Fibroblast of skin of left quadriceps (primary cell): ENCODE data around the gene PDE7B.
"Not testable (repeated sequence)": the region's sequence is repeated elsewhere in the genome, so short reads cannot be mapped to it uniquely, and the experiment has no call there.

Experiments used
- DNase-seq, 2 experiments: peaks; one replicate each; pipeline ENCODE4 v3.0.0-alpha.2; 2013; ENCODE audit warnings: low read depth in 2 of 2

Gene PDE7B

DNA sequence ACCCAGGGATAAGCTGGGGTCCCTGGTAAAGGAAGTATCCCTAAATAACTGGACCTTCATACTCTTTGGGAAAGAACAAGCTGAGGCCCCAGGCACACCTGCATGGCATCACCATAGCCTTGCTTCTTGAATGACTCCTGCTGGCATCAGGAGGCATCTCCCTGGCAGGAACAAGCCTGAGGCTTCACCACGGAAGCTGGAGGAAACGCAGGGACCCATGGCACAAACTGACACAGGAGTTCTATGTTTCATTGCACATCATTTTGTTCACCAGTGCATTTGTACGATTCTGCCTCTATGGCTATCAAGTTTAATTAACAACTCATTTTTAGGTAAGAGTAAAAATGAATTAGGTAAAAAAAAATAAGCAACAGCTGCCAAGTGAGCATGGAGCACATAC lies 619 bp upstream of the PDE7B start:
- DNase-seq: no peak

DNA sequence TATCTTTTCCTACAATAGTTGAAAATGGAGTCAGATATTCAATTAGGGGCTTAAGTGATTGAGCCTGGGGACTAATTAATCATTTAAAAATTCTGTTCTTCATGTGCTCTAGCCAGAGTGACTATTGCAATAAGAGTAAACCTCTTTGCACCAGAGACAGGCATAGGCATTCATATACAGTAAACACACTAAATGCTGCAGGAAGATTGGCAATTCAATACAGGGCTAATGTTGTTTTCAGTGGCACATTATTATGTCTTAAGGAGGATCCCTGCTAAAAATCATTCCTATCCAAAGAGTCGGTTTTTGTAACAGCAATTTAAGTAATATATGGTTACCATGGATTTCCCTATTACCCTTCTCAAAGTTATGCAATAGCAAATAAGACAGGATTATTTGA lies 1.2 kb downstream of the PDE7B start:
- no peak for DNase-seq

DNA sequence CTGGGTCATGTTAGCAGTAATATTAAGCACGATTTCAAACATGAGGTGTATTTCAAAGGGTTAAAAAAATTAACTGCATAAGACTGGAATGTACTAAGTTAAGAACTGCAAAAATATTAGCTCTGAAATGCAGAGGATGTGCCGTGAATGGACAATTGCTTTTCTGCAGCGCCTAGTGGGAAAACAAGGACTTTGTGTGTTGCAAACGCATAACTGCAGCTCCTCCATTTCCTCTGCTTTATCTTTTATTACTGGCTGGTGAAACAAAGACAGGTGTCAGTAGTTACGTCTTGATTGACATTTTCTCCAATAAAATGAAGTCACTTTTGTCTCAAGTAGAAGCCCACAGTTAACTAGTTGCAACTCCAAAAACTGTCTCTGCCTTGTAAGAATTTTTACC lies 1.7 kb downstream of the PDE7B start:
- DNase-seq: no peak

DNA sequence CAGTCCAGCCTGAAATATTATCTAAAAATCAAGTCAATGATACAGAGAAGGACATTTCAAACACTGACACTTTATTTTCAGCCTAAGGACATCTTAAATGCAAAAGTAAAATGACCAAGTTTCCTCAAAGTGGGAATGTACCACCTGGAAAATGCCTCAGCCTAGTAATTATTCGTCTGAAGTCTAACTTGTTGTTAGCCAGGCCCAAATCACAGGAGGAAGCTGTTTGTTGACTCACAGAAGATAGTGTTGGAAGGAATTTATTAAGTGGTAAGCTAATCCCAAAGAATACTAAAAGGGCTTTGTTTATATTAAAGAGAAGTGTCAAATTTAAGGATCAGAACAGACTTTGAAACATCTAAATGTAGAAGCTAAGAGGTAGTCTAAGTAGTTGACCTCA lies 2.5 kb downstream of the PDE7B start:
- DNase-seq: no peak

DNA sequence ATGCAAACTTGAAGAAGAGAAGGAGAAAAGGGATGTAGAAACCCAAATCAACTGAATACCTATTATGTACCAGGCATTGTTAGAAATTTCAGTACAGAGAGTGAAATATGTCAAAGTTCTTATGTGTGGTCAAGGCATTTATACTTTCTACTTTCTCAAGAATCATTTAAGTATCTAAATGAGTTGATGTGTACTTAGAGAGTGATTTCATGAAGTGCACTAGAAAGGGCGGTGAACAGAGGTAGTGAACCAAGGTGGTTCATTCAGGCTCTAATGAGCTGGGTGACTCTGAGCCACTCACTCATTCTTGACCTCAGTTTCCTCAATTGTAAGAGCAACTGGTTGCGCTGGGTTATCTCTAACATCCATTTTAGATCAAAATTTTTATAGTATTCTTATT lies 3.3 kb downstream of the PDE7B start:
- DNase-seq: no peak

DNA sequence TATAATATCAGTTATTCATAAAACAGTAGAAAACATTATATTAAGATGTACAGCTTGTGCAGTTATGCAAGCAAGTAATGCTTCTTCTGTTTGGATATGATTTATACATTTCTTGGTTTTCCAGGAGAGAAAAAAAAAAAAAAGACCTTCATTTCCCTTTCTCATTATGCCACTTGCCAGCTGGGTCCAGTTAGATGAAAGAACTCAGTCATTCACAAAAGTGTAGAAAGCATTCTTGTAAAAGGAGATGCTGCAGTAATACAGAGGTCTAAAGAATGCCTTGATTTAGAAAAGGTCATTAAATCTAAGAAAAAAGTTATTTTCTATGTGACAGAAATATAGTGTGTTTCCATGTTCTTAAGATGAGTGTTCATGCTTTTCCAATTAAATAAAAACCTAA lies 7.4 kb downstream of the PDE7B start:
- DNase-seq: no peak

DNA sequence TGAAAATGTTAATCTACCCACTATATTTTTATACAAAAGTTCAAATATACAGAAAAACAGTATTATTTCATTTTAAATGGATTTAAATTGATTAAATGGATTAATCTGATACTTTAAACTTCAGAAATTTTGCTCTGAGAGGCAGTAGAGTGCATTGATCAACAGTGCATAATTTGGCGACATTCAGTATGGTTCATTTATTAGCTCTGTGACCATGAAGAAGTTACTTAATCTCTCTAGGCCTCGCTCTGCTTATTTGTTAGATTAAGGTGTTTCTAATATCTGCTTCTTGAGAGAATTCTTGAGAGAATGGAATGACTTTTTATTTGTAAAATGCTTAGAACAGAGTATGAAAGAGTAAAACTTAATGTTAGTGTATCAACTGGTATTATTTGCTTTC lies 8.9 kb downstream of the PDE7B start:
- no peak for DNase-seq

DNA sequence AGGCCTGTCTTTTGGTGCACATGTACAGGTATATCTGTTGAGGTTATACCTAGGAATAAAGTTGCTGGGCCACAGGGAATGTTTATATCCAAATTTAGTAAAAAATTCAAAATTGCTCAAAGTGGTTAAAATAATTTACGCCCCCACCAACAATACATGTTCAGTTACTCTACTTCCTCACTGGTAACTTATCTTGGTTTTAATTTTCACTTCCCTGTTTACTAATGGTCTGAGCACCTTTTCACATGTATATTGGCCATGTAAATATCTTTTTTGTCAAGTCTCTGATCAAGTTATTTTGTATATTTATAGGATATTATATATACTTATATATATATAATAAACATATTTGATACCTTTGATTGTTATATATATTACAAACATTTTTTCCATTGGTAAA lies 9.7 kb downstream of the PDE7B start:
- no peak for DNase-seq

DNA sequence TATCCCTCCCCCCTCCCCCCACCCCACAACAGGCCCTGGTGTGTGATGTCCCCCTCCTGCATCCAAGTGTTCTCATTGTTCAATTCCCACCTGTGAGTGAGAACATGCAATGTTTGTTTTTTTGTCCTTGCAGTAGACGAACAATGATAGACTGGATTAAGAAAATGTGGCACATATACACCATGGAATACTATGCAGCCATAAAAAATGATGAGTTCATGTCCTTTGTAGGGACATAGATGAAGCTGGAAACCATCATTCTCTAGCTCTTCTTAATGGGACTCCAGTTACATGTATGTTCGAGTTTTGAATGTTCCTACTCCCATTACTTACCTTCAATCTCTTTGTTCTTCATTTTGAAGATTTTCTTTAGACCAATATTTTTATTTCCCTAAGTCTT lies 13.4 kb downstream of the PDE7B start:
- not testable (repeated sequence) for DNase-seq

DNA sequence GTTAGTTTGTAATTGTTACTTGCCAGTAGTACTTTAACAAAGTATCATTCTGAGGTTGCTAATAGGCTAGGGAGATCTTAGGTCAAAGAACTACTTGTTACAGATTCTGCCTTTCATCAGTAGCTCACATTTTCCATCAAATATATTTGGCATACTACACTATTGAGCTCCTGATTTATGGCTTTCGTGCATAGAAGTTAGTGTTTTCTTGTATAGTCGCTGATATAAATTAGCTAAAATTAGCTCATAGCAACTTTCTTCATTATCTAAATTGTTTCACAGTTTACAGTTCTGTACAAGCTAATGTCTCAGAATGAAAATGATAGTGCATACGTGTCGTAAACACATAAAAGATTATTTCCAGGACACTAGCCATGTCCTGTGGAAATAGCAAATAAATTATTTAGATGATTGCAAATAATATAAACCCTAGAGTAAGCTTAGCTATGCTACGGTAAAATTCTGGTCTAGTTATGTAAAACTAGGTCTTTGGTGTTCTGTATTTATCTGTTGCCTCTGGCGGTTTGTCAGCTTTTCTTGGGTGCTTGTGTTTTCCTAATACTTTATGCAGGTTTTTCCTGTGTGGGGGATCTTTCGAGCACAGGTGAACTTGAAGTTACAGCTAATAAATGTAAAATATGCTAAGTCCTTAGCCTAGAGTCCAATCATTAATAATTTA lies 15.1 kb downstream of the PDE7B start:
- DNase-seq: no peak

DNA sequence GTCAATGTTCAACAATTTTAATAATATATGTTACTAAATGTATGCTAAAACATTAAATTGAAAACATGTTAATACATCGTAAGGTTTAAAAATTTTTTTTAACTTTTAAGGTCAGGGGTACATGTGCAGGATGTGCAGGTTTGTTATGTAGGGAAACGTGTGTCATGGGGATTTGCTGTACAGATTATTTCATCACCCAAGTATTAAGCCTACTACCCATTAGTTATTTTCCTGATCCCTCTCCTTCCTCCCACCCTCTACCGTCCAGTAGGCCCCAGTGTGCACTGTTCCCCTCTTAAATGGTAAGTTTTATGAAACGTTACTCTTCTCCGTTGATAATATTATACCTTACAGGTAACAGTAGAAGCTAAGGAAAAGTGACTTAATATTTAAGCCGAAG lies 15.8 kb downstream of the PDE7B start:
- DNase-seq: no peak

DNA sequence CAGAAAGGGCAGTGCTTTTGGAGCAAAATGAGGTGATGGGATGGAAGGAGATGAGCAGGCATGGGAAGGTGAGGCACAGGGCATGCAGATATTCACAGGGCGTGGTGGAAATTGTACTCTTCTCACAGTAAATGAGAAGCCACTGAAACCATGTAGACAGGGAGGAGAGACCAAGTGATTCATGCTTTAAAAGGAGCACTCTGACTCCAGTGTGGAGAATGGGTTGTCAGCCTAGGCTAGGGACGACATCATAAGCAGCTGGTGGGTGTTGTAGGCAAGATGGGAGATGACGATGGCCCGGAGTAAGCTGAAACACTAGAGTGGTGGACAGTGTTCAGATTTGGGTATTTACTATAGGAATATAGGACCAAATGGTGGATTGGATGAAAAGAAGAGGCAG lies 18.4 kb downstream of the PDE7B start:
- DNase-seq: no peak

DNA sequence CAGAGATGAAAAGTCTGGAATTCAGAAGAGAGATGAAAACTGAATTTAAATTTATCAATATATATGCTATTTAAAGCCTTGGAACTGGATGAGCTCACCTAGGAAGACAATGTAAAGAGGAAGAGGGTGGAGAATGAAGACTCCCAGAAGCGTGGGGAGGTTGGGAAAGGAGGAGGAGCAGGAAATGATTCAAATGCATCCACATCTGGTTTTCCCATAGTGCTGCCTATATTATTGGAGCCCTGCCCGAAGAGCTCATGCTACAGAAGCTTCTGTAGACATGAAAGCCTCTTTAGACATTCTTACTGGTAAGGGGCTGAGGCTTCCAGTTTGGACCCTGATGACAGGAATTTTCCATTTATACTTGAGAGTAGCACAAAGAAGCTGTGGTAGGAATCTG lies 19.2 kb downstream of the PDE7B start:
- DNase-seq: peak; percentile 91 to 93

DNA sequence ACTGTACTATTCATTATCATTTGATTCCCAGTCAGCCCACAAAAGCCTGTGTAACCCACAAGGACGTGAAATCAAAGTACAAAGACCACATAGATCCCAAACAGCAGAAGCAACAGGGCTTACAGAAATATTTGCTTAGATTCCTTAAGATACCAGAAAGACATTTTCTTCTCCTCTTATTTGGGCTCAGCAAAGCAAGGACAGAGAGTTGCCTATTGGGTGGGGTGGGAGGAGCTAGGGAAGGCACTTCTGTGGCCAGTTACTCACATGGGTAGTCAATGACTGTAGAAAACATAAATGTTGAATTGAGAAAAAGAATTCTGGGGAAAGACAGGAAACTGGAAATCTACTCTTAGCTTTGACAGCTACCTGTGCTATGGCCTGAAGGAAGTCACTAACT lies 19.8 kb downstream of the PDE7B start:
- no peak for DNase-seq

DNA sequence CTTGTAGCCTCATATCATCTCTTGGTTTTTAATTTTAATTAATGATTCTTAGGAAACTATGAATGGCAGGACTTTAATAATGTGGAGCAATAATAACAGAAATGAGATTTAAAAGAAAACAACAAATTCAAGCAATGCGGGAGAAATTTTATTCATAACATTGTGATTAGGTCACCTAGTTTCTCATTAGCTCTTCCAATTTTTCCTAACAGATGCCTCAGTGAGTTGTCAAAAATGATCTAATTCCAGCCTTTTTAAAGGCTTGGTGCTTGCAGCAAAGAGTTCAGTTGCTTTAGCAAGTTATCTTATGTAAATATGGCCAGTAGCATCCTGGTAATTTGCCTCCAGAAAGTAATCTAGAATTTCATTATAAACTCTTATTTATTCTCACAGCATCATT lies 20.4 kb downstream of the PDE7B start:
- peak; percentile 49 to 62 for DNase-seq

DNA sequence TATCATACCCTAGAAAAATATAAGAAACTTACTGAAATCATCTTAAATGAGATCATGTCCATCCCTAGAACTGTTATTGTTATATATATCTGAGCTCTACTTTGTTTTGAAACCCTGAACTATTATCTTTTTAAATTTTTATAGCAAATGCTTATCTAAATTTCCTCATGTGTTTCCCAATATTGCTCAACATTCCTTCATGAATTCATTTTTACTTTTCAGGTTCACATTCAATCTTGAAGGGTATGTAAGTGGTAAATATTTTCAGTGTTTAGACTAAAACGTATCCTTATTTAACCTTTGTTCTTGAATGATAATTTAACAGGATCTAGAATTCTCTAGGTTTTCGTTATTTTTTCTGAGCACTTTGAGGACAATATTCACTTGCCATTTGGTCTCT lies 23.9 kb downstream of the PDE7B start:
- no peak for DNase-seq

DNA sequence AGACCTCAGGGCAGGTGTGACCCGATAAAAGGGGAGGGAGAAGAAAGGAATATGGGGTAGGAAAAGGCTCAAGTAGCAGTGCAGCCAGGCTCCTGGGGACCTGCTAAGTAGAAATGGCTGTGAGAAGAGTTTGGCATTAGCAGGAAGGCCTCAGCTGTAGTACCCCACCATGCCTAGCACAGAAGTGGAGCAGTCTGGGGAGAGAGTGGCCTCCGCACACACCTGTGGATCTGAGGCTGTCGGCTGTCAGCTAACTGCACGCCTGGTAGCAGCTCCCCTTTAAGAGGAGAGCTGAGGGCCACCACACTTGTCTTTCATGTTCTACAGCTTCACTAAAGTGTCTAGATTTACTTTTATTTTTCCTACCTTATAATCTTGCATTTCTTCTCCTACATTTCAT lies 24.6 kb downstream of the PDE7B start:
- no peak for DNase-seq

DNA sequence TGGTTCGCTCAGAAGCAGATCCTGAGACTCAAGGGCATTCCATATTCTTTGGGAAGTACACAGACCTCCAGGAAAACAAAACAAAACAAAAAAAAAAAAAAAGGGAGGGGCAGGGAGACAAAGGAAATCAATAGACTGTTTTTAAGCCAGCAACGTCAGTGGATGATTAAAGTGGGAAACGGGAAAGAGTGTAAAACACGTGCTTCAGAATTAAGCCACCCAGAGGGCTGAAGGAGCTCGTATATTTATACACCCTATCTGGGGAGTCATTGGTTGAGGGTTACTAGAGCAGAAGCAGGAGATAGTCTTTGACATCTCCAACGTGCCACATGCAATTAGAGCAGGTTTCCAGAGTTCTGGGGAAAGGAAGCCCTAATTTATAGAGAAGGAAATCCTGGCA lies 26.2 kb downstream of the PDE7B start:
- DNase-seq: no peak

DNA sequence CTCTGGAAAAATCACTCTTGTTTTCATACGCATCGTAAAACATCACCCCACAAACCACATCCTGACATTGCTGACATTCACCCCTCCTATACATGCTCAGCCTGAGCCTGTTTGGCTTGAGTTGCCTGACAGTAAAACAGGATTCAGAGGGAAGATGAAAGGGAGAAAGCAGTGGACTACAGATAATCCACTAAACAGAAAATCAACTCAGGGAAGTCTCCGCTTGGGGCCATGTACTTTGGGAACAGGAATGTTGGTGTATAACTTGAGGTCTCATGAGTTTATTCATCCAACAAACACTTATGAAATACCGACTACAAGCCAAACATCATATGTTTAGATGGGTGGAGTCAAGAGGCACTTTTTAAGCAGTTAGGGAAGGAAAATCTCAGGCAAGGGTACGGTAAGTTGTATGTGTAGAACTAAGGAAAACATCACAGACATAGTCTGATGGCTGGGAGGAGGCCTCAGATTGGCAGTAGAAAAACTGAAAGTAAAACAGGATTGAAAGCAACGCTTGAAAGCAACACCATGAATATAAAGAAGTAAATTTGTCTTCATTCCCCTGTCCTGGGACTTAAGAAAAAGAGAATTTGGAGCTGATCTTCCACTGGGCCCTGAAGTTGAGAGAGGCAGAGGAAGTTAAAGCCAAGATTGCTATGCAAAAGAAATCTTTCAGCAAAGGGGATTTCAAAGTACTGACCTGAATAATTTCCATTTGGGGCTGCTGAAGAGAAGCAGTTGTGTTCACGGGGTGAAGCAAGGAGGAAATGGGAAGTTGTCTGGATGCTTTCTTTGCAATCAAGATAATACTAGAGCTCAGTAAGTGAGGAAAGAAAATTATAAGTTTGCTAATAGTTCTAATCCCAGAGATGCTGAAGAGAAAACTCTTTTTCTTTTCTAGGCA lies 28.8 kb downstream of the PDE7B start:
- peak; percentile 75 to 77 for DNase-seq

DNA sequence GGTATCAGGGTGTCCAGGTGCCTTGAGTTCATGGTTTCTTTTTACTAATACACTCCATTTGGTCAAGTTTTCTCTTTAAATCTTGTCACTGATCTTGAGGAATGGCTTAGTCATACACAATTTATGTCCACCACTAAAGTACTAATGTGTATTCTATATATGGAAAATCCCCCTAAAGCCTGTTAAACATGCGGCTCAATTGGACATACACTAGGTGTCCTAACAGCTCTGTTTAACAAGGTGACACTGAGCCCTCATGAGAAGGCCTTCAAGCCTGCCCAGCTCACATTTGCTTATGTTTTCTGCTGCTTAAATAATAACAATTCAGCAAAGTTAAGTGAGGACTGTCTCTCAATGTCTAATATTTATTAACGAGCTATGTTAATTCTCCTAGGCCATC lies 31.5 kb downstream of the PDE7B start:
- DNase-seq: peak in 1 of 2 experiments; percentile 37

DNA sequence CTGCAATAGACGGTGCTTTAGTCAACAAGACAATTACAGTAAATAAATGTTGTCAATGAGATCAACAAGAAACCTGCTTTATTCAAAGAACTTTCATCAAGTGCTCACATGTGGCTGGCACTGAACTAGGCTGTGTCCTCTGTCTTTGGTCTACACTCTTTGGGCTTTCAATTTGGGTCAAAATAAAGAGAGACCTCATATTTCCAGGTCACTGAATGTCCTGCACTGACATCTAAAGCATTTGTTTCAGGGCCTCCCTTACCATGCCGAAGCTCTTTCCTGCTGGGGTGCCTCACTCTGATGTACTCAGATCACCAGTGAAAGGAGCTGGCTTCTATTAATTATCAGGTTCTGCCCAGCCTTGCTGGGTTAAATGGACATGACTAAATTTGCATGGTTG lies 32.0 kb downstream of the PDE7B start:
- DNase-seq: no peak

DNA sequence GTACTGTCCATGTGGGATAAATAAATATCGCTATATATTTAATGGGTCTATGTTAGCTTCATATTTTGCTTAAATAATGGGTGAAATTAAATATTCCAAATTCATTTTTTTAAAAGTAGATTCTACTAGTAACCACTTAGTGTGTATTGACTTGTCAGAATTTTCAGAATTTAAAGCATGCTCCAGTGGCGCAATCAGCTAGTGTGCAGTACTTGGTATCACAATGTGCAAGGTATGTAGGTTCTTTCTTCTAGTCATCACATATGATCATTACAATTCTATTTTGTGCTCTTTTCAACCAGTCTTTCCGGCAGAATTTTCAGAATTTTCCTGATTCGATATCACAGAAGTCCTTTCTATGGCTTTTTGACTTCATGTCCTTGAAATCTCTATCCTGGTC lies 32.6 kb downstream of the PDE7B start:
- no peak for DNase-seq

DNA sequence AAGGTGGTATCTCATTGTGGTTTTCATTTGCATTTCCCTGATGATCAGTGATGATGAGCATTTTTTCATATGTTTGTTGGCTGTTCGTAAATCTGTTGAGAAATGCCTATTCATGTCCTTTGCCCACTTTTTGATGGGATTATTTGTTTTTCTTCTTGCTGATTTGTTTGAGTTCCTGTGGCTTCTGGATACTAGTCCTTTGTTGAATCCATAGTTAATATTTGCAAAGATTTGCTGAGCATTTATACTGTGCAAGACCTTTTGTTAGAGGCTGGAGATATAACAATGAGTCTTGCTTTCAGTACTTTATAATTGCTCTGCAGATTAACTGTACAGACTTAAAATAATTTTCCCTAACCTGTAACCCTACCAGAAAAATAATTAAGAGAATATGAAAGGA lies 35.6 kb downstream of the PDE7B start:
- DNase-seq: no peak
